OCI-LY7 (cell line): ENCODE measurements around the gene C17orf67. TPM values are rescaled to one million over a fixed set of nuclear protein-coding genes. Genes with fewer than 3 reads are reported as not detected.
A peak's percentile ranks its signal among the peaks of the same experiment; 100 is the strongest.

ENCODE experiments used
- BruUV-seq: library from RNA; stranded (reverse); fragments of 400-500 nt; replicated peaks from 2 replicates; lab custom pipeline; 2021; lab: Mats Ljungman, UMichigan
- CTCF ChIA-PET: fragments of 300-600 bp; sonication (Branson Sonifier 250); formaldehyde crosslinking; loops from one replicate; lab custom pipeline; 2022; ENCODE audit warnings: antibody characterized with exemption; ENCODE audit not compliant: unreplicated experiment; lab: Charles Lee
- POLR2A ChIA-PET: fragments of 300-600 bp; sonication (Branson Sonifier 250); formaldehyde crosslinking; loops from one replicate; lab custom pipeline; 2022; ENCODE audit warnings: antibody characterized with exemption; lab: Charles Lee
- DNase-seq: peaks from one replicate; pipeline ENCODE4 v3.0.0-alpha.2; 2015; ENCODE audit warnings: low spot score
- H2AFZ ChIP-seq: fragments of 200-600 bp; sonication (generic), shearing (Covaris generic); 2 replicates; pipeline ENCODE4 v1.6.1; 2014; ENCODE audit warnings: mild to moderate bottlenecking, antibody characterized with exemption, low read length, moderate library complexity
- H3K27ac ChIP-seq: fragments of 200-600 bp; sonication (generic); 2 replicates; pipeline ENCODE4 v1.5.1; 2014; ENCODE audit warnings: mixed run types, low read depth, mild to moderate bottlenecking, moderate library complexity, low read length, inconsistent platforms; ENCODE audit not compliant: poor library complexity, severe bottlenecking
- H3K36me3 ChIP-seq: fragments of 200-600 bp; sonication (generic); 2 replicates; pipeline ENCODE4 v1.6.1; 2014; ENCODE audit warnings: mild to moderate bottlenecking, antibody characterized with exemption, low read length, moderate library complexity, mixed read lengths; ENCODE audit not compliant: insufficient read depth
- H3K4me1 ChIP-seq: fragments of 200-600 bp; sonication (generic); 2 replicates; pipeline ENCODE4 v1.5.1; 2014; ENCODE audit warnings: mild to moderate bottlenecking, low read length; ENCODE audit not compliant: insufficient read depth, poor library complexity, severe bottlenecking
- H3K4me2 ChIP-seq: fragments of 200-600 bp; sonication (generic); 2 replicates; pipeline ENCODE4 v1.6.1; 2014; ENCODE audit warnings: mild to moderate bottlenecking, low read length
- H3K4me3 ChIP-seq: fragments of 200-600 bp; sonication (generic); 2 replicates; pipeline ENCODE4 v1.5.1; 2014; ENCODE audit warnings: mild to moderate bottlenecking, low read depth, low read length; ENCODE audit not compliant: poor library complexity, severe bottlenecking
- H3K79me2 ChIP-seq: fragments of 200-600 bp; sonication (generic); 2 replicates; pipeline ENCODE4 v1.6.1; 2016; ENCODE audit warnings: low read depth, mild to moderate bottlenecking, low read length, moderate library complexity, mixed read lengths; ENCODE audit not compliant: insufficient read depth
- H3K9me2 ChIP-seq: fragments of 200-600 bp; sonication (generic); 2 replicates; pipeline ENCODE4 v1.6.1; 2016; ENCODE audit warnings: mild to moderate bottlenecking, low read length, mixed read lengths; ENCODE audit not compliant: insufficient read depth
- H3K9me3 ChIP-seq: fragments of 200-600 bp; sonication (generic); 2 replicates; pipeline ENCODE4 v1.6.1; 2014; ENCODE audit warnings: mild to moderate bottlenecking, mixed run types, low read length, mixed read lengths
- H4K20me1 ChIP-seq: fragments of 200-600 bp; sonication (generic); 2 replicates; pipeline ENCODE4 v1.6.1; 2014; ENCODE audit warnings: mild to moderate bottlenecking, antibody characterized with exemption, low read length, moderate library complexity, mixed read lengths; ENCODE audit not compliant: insufficient read depth
- CTCF ChIP-seq: fragments of 200-600 bp; sonication (generic); conservative IDR thresholded peaks from 2 replicates; pipeline ENCODE4 v1.5.1; 2014; ENCODE audit warnings: mild to moderate bottlenecking, antibody characterized with exemption, low read length, moderate library complexity, mixed read lengths
- EZH2phosphoT487 ChIP-seq: fragments of 200-600 bp; sonication (generic); IDR thresholded peaks from 2 replicates; pipeline ENCODE4 v1.6.1; 2018; ENCODE audit warnings: low read depth, borderline replicate concordance, mild to moderate bottlenecking, mixed run types, antibody characterized with exemption, low read length, moderate library complexity, mixed read lengths
- intact Hi-C: fragments of 100-400 bp; cut with micrococcal nuclease; formaldehyde crosslinking; loops from one replicate; pipeline ENCODE4 v1.10.0; 2022; ENCODE audit not compliant: unreplicated experiment
- total RNA-seq, 2 experiments: library from RNA; depleted of rRNA in 1 of 2; stranded (reverse); fragments of >200 nt in 1 of 2; shearing (Covaris generic) in 1 of 2; gene quantifications; 2 replicates each; pipeline ENCODE4 v1.2.3, GENCODE V29; 2014 to 2022

Gene C17orf67
- total RNA-seq, 2 experiments from 2014 or later: 5.2 to 5.4 TPM

GRCh38 chr17:56866496-56866895 lies 32.8 kb upstream of the C17orf67 start:
- intact Hi-C loops: no loop called here
- ChIA-PET CTCF (no interaction called here), POLR2A (no interaction called here)
- Histone ChIP-seq H3K9me2 (no peaks in the 10 kb centered on the region), H3K27ac (no peak overlapping the region), H4K20me1 (no peaks in the 10 kb centered on the region), H3K4me3 (no peak overlapping the region), H3K36me3 (peaks cover 26% of the 10 kb centered on the region), H2AFZ (no peak overlapping the region), H3K4me2 (no peak overlapping the region), H3K9me3 (no peaks in the 10 kb centered on the region), H3K4me1 (no peaks in the 10 kb centered on the region), H3K79me2 (no peaks in the 10 kb centered on the region)
- peak; percentile 8 for DNase-seq
- BruUV-seq: no TSS peak
- TF ChIP-seq EZH2phosphoT487 (no peak), CTCF (peak; percentile 50)

GRCh38 chr17:56866076-56866475 lies 32.4 kb upstream of the C17orf67 start:
- H3K27ac ChIP-seq: no peak overlapping the region
- intact Hi-C loops: no loop called here
- no peaks in the 10 kb centered on the region for H4K20me1 ChIP-seq
- no peaks in the 10 kb centered on the region for H3K9me3 ChIP-seq
- H3K4me1 ChIP-seq: no peaks in the 10 kb centered on the region
- H3K79me2 ChIP-seq: no peaks in the 10 kb centered on the region
- no peak for DNase-seq
- POLR2A ChIA-PET: interaction anchor here (0.6 kb wide), 1 partner anchor 60 kb away, joined by 3 read pairs; no protein-coding TSS in a partner anchor
- H3K4me2 ChIP-seq: no peak overlapping the region
- no TSS peak for BruUV-seq
- TF ChIP-seq EZH2phosphoT487: no peak
- no peak for TF ChIP-seq CTCF
- H3K4me3 ChIP-seq: no peak overlapping the region
- peaks cover 30% of the 10 kb centered on the region for H3K36me3 ChIP-seq
- no peaks in the 10 kb centered on the region for H3K9me2 ChIP-seq
- H2AFZ ChIP-seq: no peak overlapping the region
- CTCF ChIA-PET: no interaction called here

GRCh38 chr17:56863974-56864373 lies 30.3 kb upstream of the C17orf67 start:
- no peak for DNase-seq
- no TSS peak for BruUV-seq
- Histone ChIP-seq H3K36me3 (peaks cover 45% of the 10 kb centered on the region), H3K4me2 (no peak overlapping the region), H4K20me1 (no peaks in the 10 kb centered on the region), H3K79me2 (no peaks in the 10 kb centered on the region), H3K4me3 (no peak overlapping the region), H3K4me1 (peaks cover 9% of the 10 kb centered on the region), H2AFZ (no peak overlapping the region), H3K9me3 (no peaks in the 10 kb centered on the region), H3K9me2 (no peaks in the 10 kb centered on the region), H3K27ac (no peak overlapping the region)
- ChIA-PET CTCF (no interaction called here), POLR2A (interaction anchor here (0.5 to 1.1 kb wide), 4 partner anchors 13 to 1379 kb away, joined by 3 to 5 read pairs (median 4); no protein-coding TSS in a partner anchor)
- TF ChIP-seq EZH2phosphoT487 (no peak), CTCF (no peak)
- intact Hi-C loops: no loop called here
